DMS53 treated with DMSO at 0.1 percent for 48 hours (cell line): ENCODE data around the gene PTGER3.
"Not testable (repeated sequence)": the region's sequence is repeated elsewhere in the genome, so short reads cannot be mapped to it uniquely, and the experiment has no call there.

Experiments used
- DNase-seq: peaks from one replicate; lab custom pipeline; 2025; ENCODE audit not compliant: unreplicated experiment; lab: John Stamatoyannopoulos, UW

The PTGER3 gene

GRCh38 chr1:70961374-70961975 is 86.1 kb downstream of the PTGER3 start:
- no peak for DNase-seq

- DNase-seq = no peak
Measured at GRCh38 chr1:70948396-70949017, 99.1 kb downstream of the PTGER3 start.

- DNase-seq = no peak
Measured at GRCh38 chr1:70947835-70948234, 99.8 kb downstream of the PTGER3 start.

GRCh38 chr1:70945676-70946075 is 101.9 kb downstream of the PTGER3 start:
- no peak for DNase-seq

- DNase-seq = no peak
Measured at GRCh38 chr1:70945251-70945650, 102.4 kb downstream of the PTGER3 start.

GRCh38 chr1:70941563-70941962 is 106.1 kb downstream of the PTGER3 start:
- no peak for DNase-seq

GRCh38 chr1:70940398-70940797 is 107.2 kb downstream of the PTGER3 start:
- DNase-seq = not testable (repeated sequence)

- no peak for DNase-seq
Measured at GRCh38 chr1:70934194-70934961, 113.2 kb downstream of the PTGER3 start.

GRCh38 chr1:70930062-70930461 is 117.6 kb downstream of the PTGER3 start:
- DNase-seq = no peak

GRCh38 chr1:70922196-70922595 is 125.4 kb downstream of the PTGER3 start:
- DNase-seq = no peak
